Measurements from ENCODE around the gene CYP27A1. TPM values are rescaled to one million over a fixed set of nuclear protein-coding genes. Genes with fewer than 3 reads are reported as not detected.
"Not testable (repeated sequence)": the region's sequence is repeated elsewhere in the genome, so short reads cannot be mapped to it uniquely, and the experiment has no call there.

Gene CYP27A1
- total RNA-seq, 1 experiment from 2014 or later, result not detected

- not testable (repeated sequence) for DNase-seq (ENCODE audit: extremely low read depth, low read depth)
These were observed 9.2 kb upstream of the CYP27A1 start for GRCh38 chr2:218772759-218773158.

GRCh38 chr2:218773881-218774280 is 8.1 kb upstream of the CYP27A1 start:
- DNase-seq (ENCODE audit: extremely low read depth, low read depth), result no peak

DNA sequence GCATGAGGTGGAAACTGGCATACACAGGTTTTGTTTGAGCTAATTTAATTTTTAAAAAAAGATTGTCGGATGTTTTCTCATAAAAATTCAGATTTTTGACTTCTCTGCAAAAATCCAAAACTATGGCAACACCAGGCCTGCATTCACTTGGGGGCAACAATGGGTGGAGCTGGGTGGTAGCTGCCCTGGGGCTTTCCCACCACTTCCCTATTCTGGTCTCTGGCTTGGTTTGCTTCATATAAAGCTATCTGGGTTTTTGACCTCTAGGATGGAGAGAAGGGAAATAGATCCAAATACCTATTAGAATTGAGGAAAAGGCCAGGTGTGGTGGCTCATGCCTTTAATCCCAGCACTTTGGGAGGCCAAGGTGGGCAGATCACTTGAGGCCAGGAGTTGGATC is 5.5 kb upstream of the CYP27A1 start:
- no peak for DNase-seq (ENCODE audit: extremely low read depth, low read depth)

GRCh38 chr2:218777276-218777990 is 4.5 kb upstream of the CYP27A1 start:
- DNase-seq (ENCODE audit: extremely low read depth, low read depth), result no peak

DNA sequence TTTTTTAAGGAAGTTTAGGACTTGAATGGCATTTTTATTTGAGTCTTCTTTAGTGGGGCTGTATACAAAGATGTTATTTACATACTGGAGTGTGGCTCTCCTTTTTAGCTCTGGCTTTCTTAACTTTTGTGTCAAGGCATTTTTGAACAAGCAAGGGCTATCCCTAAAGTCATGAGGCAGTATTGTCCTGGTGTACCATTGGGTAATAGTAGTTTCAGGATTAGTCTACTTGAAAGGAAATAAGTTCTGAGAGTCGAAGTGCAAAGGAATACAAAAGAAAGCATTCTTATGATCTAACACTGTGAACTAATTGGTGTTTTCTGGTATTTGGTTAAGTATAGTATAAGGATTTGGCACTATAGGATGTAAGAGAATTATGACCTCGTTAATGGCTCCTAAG is 1.9 kb upstream of the CYP27A1 start:
- DNase-seq (ENCODE audit: extremely low read depth, low read depth), result no peak

DNA sequence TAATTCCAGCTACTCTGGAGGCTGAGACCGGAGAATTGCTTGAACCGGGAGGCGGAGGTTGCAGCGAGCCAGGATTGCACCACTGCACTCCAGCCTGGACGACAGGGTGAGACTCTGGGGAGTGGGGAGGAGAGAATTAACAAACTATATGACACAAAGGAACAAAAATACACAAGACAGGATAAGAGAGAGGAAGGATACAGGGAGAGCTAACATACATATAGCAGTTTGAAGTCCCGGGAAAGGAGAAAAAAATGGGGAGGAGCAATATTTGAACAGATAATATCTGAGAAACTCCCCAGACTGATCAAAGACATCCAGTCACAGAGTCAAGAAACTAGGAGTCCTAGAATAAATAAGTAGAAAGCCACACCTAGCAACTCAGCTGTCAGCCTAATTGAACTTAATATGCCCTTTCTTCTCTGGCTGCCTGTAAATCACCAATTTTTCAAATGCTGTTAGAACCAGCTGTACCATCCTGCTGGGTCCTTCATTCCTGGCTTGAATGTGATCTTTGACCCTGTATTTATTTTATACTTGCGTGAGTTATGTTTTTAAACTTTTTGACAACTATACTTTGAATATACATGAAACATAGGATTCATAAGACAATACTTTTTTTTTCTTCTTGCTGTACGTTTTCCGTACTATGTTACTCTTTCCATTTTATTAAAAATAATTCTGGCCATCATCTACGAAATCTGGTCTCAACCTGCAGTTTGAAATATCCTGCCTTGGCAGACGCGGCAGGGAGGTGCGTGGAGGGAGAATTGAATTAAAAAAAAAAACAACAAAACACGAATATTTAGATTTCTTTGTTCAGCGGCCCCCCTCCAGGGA is 876 bp upstream of the CYP27A1 start:
- no peak for DNase-seq (ENCODE audit: extremely low read depth, low read depth)

DNA sequence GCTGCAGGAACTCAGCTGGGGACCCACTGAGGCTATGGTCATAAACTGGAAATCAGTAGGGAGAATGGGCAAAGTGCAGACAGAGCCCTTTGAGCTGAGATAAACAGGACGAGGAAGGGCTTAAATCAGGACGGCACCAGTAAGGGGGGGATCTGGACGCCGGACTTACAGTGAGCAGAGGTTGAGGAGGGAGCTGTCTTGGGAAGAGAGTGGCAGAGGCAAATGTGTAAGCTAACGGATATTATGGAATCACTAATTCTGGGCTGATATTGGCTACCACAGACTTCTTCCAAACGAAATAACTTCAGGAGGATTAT is 539 bp downstream of the CYP27A1 start:
- DNase-seq (ENCODE audit: extremely low read depth, low read depth), result no peak

- DNase-seq (ENCODE audit: extremely low read depth, low read depth), result no peak
These were observed 1.7 kb downstream of the CYP27A1 start for GRCh38 chr2:218783688-218784087.

DNA sequence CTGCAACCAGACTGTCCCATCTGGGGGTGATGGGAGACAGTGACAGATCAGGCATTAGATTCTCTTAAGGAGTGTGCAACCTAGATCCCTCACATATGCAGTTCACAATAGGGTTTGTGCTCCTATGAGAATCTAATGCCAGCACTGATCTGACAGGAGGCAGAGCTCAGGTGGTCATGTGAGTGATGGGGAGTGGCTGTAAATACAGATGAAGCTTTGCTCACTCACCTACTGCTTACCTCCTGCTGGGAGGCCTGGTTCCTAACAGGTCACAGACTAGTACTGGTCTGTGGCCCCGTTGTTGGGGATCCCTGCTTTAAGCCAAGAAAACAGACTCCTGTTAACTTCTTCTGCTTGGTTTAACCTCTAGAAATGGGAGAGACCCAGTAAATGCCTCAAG is 3.2 kb downstream of the CYP27A1 start:
- DNase-seq (ENCODE audit: extremely low read depth, low read depth), result no peak

GRCh38 chr2:218786133-218786532 is 4.2 kb downstream of the CYP27A1 start:
- DNase-seq (ENCODE audit: extremely low read depth, low read depth), result no peak

- no peak for DNase-seq (ENCODE audit: extremely low read depth, low read depth)
These were observed 6.7 kb downstream of the CYP27A1 start for GRCh38 chr2:218788529-218789255.

- no peak for DNase-seq (ENCODE audit: extremely low read depth, low read depth)
These were observed 10.5 kb downstream of the CYP27A1 start for GRCh38 chr2:218792433-218792832.

GRCh38 chr2:218796691-218797090 is 14.7 kb downstream of the CYP27A1 start:
- no peak for DNase-seq (ENCODE audit: extremely low read depth, low read depth)

GRCh38 chr2:218798767-218799504 is 17.0 kb downstream of the CYP27A1 start:
- DNase-seq (ENCODE audit: extremely low read depth, low read depth), result no peak

GRCh38 chr2:218799990-218800389 is 18.0 kb downstream of the CYP27A1 start:
- DNase-seq (ENCODE audit: extremely low read depth, low read depth), result no peak

- DNase-seq (ENCODE audit: extremely low read depth, low read depth), result no peak
These were observed 20.5 kb downstream of the CYP27A1 start for GRCh38 chr2:218802386-218802994.

DNA sequence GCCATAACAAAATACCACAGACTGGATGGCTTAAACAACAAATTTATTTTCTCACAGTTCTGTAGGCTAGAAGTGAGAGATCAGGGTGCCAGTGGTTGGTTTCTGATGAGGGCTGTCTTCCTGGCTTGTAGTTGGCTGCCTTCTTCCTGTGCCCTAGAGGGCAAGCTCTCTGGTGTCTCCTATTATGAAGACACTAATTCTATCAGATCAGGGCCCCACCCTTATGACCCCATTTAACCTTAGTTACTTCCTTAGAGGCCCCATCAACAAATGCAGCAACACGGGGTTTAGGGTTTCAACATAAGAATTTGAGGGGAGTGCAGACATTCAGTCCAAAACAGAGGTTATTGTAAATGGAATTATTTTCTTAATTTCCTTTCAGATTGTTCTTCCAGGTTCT is 22.9 kb downstream of the CYP27A1 start:
- no peak for DNase-seq (ENCODE audit: extremely low read depth, low read depth)

DNA sequence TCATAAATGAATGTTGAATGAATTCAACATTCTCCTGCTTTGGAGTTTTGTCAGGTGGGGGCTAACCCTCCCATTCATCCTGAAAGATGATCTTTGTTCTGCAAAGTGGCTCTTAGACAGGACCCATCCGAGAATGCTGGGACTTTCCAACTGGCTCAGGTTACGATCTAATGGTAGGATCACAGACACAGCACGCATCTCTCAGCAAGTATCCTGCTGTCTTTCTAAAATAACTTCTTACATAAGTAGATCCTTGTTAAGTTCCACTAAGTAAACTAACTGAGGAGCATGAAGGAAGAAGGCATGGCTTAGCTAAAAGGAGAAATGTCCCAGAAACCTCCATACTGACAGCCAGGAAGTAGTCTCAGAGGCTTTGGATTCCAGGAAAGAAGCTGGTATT is 23.7 kb downstream of the CYP27A1 start:
- DNase-seq (ENCODE audit: extremely low read depth, low read depth), result no peak

DNA sequence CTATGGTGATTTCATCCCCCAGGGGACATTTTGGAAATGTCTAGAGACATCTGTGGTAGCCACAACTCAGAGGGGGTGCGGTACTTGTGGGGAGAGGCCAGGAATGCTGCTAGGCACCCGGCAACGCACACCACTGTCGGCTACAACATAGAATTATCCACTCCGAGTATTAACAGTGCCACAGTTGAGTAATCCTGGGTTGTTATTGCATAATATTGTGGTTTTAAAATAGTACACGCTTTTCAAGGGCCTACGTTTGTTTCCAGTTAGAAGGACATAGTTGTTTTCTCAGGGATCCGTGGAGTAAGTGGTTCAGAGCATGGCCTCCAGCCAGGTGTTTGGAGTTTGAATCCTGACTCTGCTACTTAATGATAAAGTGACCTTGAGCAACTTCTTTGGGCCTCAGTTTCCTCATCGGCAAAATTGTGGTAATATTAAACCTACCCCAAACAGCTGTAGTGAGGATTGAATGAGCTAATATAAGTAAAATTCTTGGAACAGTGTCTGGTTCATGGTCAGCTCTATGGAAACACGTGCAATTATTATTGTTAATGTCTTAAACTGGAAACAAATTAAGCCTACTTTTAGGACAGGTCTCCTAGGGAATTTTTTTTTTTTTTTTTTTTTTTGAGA is 24.5 kb downstream of the CYP27A1 start:
- DNase-seq (ENCODE audit: extremely low read depth, low read depth), result peak; percentile 39

- no peak for DNase-seq (ENCODE audit: extremely low read depth, low read depth)
These were observed 25.7 kb downstream of the CYP27A1 start for GRCh38 chr2:218807626-218808025.

All from NCI-H460 (cell line).